ENCODE data around the gene ART1. TPM values are rescaled to one million over a fixed set of nuclear protein-coding genes. Genes with fewer than 3 reads are reported as not detected.

The ART1 gene
- total RNA-seq, 1 experiment from 2014 or later = not detected

DNA sequence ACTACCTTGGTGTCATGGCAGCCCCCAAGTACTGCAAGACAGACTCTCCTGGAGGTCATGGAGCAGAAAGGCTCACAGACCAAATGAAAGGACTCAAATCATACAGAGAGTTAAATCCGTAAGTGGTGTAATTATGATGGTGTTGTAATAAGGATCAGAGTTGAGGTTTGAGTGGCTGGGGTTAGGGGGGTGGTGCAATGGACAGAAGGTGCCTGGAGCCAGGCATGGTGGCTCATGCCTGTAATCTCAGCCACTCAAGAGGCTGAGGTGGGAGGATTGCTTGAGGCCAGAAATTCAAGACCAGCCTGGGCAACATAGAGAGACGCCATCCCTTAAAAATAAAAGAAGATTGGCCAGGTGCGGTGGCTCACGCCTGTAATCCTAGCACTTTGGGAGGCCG, 21.8 kb upstream of the ART1 start:
- H3K4ac ChIP-seq (ENCODE audit: low read depth, low read length) = no peak overlapping the region
- no peaks in the 10 kb centered on the region for H3K79me2 ChIP-seq (ENCODE audit: insufficient read depth, low read length)
- no peak overlapping the region for H2AFZ ChIP-seq (ENCODE audit: low read length)
- no peak overlapping the region for H3K9ac ChIP-seq (ENCODE audit: extremely low read depth, insufficient read length, low read length)
- Mint-ChIP-seq H3K4me3 (no peak overlapping the region), H3K27ac (peak overlapping the region in 1 of 3 experiments; percentile 17; a peak in 1 of 7 replicates), H3K36me3 (ENCODE audit: insufficient read depth in 1 of 3, low read depth in 3 of 3) (no peaks in the 10 kb centered on the region; a peak in 1 of 7 replicates), H3K4me1 (peaks cover 1 to 2% of the 10 kb centered on the region in 2 experiments; a peak in 3 of 4 replicates), H3K27me3 (ENCODE audit: low read depth) (no peaks in the 10 kb centered on the region; the same call in 1 of the 2 replicates), H3K9me3 (no peaks in the 10 kb centered on the region)
- no peak overlapping the region for H2BK20ac ChIP-seq (ENCODE audit: low read depth, low read length, poor library complexity, severe bottlenecking)
- no peak overlapping the region for H3K23ac ChIP-seq (ENCODE audit: insufficient read length, low read depth, low read length)
- H3K4me1 ChIP-seq (ENCODE audit: insufficient read depth, low read length) = no peaks in the 10 kb centered on the region
- H4K20me1 ChIP-seq (ENCODE audit: control insufficient read depth, insufficient read depth, insufficient read length) = no peaks in the 10 kb centered on the region
- H3K23me2 ChIP-seq (ENCODE audit: insufficient read length, low read depth, low read length, poor library complexity, severe bottlenecking) = no peaks in the 10 kb centered on the region
- no peaks in the 10 kb centered on the region for H3K27me3 ChIP-seq (ENCODE audit: insufficient read depth, low read length)
- H4K8ac ChIP-seq (replicated peaks; ENCODE audit: insufficient read length, low read depth, low read length) = no peak overlapping the region
- H4K91ac ChIP-seq (ENCODE audit: insufficient read length, low read depth, low read length) = no peak overlapping the region
- no peak overlapping the region for H3K14ac ChIP-seq (ENCODE audit: insufficient read depth, low read length)
- no peak overlapping the region for H3K4me2 ChIP-seq (ENCODE audit: insufficient read depth, insufficient read length, low read length)
- H4K5ac ChIP-seq (ENCODE audit: insufficient read length, low read depth, low read length) = no peak overlapping the region
- H3K27ac ChIP-seq (ENCODE audit: insufficient read length, low read depth, low read length) = no peak overlapping the region
- WGBS (ENCODE audit: extremely low coverage, insufficient read length, low lambda C conversion rate) = no CpG with 5 or more reads among the region's 5 CpGs
- H2BK12ac ChIP-seq (ENCODE audit: insufficient read length, low read depth, low read length) = no peak overlapping the region
- TF ChIP-seq, protein P1, sequence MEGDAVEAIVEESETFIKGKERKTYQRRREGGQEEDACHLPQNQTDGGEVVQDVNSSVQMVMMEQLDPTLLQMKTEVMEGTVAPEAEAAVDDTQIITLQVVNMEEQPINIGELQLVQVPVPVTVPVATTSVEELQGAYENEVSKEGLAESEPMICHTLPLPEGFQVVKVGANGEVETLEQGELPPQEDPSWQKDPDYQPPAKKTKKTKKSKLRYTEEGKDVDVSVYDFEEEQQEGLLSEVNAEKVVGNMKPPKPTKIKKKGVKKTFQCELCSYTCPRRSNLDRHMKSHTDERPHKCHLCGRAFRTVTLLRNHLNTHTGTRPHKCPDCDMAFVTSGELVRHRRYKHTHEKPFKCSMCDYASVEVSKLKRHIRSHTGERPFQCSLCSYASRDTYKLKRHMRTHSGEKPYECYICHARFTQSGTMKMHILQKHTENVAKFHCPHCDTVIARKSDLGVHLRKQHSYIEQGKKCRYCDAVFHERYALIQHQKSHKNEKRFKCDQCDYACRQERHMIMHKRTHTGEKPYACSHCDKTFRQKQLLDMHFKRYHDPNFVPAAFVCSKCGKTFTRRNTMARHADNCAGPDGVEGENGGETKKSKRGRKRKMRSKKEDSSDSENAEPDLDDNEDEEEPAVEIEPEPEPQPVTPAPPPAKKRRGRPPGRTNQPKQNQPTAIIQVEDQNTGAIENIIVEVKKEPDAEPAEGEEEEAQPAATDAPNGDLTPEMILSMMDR (conservative IDR thresholded peaks at IDR 0.05) = no peak
- no peak overlapping the region for H2BK5ac ChIP-seq (ENCODE audit: insufficient read length, low read length)
- H3K79me1 ChIP-seq (ENCODE audit: insufficient read depth, low read depth, low read length, poor library complexity, severe bottlenecking) = no peaks in the 10 kb centered on the region
- no peak overlapping the region for H2BK120ac ChIP-seq (ENCODE audit: low read depth, low read length, poor library complexity, severe bottlenecking)
- no peak overlapping the region for H3K18ac ChIP-seq (ENCODE audit: insufficient read length, low read depth, low read length)
- H2BK15ac ChIP-seq (ENCODE audit: low read depth, low read length) = no peak overlapping the region
- no peak for DNase-seq
- no peaks in the 10 kb centered on the region for H3K9me3 ChIP-seq (ENCODE audit: control insufficient read depth, low read depth, low read length)
- H3K56ac ChIP-seq (ENCODE audit: insufficient read length, low read depth, low read length) = no peak overlapping the region
- H3T11ph ChIP-seq (ENCODE audit: low read length) = no peak overlapping the region
- H2AK5ac ChIP-seq (ENCODE audit: insufficient read length, low read length) = no peak overlapping the region
